NCI-H1105 treated with DMSO at 0.1 percent for 48 hours (cell line): ENCODE measurements around the gene SPHKAP.
"Not testable (repeated sequence)": the region's sequence is repeated elsewhere in the genome, so short reads cannot be mapped to it uniquely, and the experiment has no call there.

Experiments
- DNase-seq: peaks from one replicate; lab custom pipeline; 2025; lab: John Stamatoyannopoulos, UW

Gene SPHKAP

DNA sequence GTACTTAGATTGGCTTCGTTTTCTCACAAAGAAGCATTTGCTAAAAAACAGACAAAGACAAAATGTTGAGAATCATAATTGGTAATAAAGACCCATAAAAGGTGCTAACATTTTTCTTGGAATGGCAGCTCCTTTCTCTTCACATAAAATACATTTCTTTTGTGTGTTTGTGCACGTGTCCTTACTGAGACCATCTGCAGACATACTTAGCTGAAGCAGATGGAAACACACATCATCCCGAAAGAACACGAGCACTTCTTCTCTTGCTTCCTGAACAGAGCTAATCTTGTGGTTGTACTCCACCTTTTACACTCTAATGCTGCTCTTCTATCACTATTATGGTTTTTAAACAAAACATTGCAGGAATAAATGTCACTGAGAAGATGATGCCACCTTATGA lies 142.5 kb downstream of the SPHKAP start:
- DNase-seq = no peak

DNA sequence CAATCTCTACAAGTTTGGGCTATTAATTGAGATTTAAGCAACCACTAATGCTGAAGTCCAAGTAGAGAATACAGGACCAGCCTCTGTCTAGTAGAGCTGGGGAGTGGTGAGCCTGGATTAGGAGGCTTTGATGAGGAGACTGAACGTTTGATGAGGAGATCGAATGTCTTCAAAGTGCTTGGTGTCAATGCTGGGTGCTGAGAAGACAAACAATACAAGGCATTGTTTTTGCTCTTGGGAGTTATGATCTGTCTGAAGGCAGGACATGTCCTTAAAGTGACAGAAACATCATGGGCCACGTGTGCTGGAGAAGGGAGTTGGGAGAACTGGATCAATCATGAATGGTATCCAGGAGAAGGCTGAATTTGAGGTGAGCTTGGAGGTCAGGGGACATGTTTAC lies 143.6 kb downstream of the SPHKAP start:
- no peak for DNase-seq

- no peak for DNase-seq
Measured at GRCh38 chr2:228023619-228024018, 157.9 kb downstream of the SPHKAP start.

GRCh38 chr2:228018311-228018710 lies 163.2 kb downstream of the SPHKAP start:
- no peak for DNase-seq

DNA sequence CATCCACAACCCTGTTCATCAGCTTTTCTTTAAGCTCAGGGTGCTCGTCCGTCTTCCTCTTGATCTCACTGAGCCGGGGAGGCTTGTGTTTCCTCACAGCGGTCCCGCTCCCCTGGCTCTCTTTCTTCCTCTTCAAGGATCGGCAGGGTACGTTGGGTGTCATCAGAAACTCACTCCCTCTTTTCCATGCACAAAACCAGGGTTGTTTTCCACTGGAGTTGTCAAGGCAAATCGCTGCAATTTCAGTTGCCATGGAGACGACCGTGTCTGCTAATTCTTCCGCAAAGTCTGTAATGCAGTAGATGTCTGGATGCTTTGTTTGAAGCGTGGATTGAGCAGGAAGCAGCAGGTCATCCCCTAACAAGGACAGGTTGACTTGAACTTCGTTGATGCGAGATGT lies 163.7 kb downstream of the SPHKAP start:
- DNase-seq = no peak

GRCh38 chr2:228016402-228016801 lies 165.1 kb downstream of the SPHKAP start:
- DNase-seq = no peak

GRCh38 chr2:228015741-228016140 lies 165.7 kb downstream of the SPHKAP start:
- no peak for DNase-seq

DNA sequence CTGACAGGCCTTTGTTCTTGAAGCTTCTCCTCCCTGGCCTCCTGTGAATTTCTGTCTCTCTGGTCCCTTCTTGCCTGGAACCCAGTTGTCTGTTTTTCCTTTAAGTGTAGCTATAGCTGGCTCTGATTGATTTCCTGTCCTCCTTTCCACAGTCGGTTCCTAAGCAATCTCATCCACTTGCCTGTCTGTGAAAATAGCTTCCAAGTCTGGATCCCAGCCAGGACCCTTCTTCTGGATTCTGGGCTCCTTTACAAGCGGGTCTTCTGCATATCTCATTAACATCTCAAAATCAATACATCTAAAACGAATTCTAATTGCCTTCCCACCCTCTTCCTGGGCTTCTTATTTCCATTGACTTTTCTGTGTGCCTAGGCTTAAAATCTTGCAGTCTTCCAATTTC lies 185.1 kb downstream of the SPHKAP start:
- no peak for DNase-seq

DNA sequence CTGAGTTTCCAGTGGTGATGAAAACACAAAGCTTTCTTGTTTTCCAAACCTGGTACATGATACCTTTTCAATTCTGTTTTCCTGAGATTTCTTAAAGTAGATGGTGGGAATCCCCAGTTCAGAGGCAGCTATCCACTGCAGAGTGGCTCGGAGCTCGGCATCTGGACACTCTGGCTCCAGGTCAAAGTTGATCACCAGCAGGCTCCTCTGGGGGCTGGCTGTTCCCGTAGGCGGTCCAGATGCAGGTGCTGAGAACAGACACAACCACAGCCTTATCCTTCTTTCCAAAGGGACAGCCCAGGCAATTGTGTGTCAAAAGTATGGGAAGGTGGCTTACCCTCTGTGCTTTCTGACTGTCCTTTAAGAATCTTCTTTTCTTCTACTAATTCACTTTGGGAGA lies 190.6 kb downstream of the SPHKAP start:
- no peak for DNase-seq

GRCh38 chr2:227973241-227973640 lies 208.2 kb downstream of the SPHKAP start:
- DNase-seq = no peak

DNA sequence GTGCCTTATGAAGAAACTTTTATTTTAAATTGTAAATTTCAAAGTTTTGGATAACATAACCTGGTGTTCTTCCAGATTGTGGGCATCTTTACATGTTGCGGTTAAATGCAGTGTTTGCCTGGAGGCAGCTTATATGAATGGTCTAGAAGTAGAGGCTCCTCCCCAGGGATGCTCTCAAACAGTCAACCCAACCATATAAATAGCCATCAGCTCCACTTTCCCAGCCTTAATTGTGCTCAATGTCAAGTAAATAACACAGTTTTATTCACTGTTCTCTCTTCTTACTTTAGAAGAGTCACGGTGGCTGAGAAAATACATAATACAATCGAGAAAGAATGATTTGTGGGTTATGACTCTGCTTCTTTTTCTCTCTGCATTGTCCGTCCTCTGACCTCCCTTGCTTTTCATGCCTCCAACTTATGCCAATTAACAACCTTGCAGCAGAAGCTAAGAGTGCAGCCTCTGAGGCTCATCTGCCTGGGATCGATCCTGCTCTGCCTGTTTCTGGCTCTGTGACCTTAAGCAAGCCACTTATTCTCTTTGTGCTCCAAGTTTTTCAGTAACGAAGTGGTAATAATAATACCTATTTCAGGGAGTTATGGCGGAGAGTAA lies 209.8 kb downstream of the SPHKAP start:
- no peak for DNase-seq

GRCh38 chr2:227960317-227960716 lies 221.2 kb downstream of the SPHKAP start:
- DNase-seq = no peak

GRCh38 chr2:227942965-227943364 lies 238.5 kb downstream of the SPHKAP start:
- DNase-seq = no peak

- no peak for DNase-seq
Measured at GRCh38 chr2:227942021-227942420, 239.5 kb downstream of the SPHKAP start.

DNA sequence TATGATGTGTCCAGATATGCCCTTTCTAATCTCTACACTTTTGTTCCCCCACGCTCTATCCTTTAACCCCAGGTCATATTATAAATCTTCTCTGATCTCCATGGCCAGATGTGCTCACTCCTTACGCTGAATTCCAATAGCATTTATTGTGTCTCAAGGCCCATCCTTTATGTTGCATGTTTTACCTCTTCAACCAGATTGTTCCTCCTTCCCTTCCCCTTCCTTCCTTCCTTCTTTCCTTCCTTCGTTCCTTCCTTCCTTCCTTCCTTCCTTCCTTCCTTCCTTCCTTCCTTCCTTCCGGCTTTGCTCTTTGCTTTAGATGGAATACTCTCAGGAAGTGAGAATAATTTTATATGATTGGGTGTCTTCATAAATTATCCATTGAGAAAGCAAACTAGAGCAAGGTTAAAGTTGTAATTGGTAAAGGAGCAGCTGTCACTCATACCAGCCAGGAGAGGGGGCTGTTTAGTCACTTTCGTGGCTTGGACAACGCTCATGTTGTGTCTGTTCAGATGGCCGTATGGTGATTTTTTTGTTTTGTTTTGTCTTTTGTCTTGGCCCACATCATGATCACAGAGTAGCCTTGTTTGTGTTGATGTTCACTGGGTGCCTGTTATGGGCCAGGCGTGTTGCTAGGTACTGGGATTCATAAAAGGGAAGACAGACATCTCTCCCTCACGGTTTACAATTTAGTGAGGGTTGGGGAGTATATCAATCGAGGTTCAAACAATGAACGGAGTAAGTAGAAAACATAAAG lies 242.0 kb downstream of the SPHKAP start:
- peak; percentile 31 for DNase-seq

DNA sequence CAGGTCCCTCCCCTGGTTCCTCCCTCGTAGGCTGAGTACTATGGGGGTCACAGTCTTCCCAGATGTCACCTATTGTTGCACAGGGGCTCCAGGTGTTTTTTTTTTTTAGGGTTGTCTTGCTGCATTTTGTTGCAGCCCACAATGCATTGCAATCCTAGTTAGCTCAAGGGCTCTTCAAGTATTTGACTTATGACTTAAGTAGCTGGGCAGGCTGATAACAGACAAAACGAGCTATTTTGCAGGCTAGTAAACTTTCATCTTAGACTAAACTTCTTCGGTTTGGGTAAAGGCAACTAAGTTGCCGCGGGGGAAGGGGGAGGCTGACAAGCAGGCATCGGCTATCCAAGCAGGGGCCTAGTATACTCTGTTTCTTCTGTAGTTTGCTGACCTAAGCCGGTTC lies 245.2 kb downstream of the SPHKAP start:
- DNase-seq = not testable (repeated sequence)

- DNase-seq = no peak
Measured at GRCh38 chr2:227933884-227934283, 247.6 kb downstream of the SPHKAP start.

GRCh38 chr2:227932403-227932802 lies 249.1 kb downstream of the SPHKAP start:
- no peak for DNase-seq

GRCh38 chr2:227932001-227932400 lies 249.5 kb downstream of the SPHKAP start:
- no peak for DNase-seq
